UCSD-AML1 (cell line): Measurements from ENCODE around the gene SLC24A4.
A peak's percentile ranks its signal among the peaks of the same experiment; 100 is the strongest.
"Not testable (repeated sequence)": the region's sequence is repeated elsewhere in the genome, so short reads cannot be mapped to it uniquely, and the experiment has no call there.

Source experiments
- DNase-seq: peaks from one replicate; lab custom pipeline; 2025; ENCODE audit not compliant: unreplicated experiment; lab: John Stamatoyannopoulos, UW

SLC24A4 gene

DNA sequence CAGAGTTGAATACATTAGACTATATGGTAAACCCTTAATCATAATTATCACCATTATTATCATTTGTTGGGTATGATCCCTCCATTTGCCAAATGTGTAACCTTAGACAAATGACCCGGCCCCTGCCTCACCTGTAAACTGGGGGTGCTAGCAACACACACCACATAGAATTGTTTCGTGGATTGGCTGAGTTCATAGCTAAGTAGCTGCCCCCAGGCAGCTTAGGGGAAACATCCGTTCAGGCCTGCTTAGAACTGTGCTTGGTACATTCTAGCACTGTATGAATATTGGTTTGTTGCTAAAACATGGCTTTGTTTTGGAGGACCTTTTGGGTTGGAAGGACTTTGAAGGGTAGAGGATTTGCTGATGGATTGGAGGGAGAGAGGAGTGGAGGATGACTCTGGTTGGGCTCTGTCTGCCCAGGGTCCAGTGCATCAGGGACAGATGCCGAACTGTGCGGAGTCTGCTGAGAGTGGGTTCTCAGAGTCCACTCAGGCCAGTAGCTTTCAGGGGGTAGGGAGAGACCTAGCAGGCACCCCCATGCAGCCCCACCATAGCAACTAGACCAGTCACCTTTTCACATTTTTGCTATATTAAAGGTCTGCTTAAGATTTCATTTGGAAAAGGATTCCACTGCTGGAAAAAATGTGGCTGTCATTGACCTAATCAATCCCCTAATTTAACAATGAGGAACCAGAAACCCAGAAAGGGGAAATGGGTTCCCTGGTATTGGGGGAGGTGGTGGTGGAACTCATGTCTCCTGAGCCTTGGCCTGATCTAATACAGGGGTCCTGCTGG, 192.8 kb downstream of the SLC24A4 start:
- no peak for DNase-seq

DNA sequence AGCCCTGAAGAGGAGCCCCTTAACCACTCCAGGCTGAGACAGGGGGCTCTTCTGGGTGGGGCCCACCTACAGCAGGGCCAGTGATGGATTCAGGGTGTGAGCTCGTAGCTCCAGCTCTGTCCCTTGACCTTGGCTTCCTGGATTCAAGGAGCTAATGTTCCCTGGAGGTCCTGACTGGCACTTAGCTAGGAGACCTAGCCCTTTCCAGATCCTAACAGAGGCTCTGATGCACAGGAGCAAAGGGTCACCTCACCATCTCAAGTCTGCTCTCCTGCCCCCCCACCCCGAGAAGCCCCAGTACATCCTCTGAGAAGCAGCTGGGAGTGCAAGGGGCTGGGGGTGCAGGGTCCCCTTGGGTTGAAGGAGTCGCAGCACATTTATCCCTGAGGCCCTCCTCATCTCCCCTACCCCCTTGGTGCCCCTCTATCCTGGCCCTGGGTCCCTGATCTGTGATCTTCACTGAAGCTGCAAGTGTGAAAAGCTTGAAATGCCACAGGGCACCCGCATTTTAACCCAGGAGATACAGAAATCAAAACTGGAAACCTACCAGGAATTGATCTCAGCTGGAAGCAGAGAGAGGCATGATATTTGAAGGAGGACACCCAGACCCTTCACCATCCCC, 193.5 kb downstream of the SLC24A4 start:
- no peak for DNase-seq

DNA sequence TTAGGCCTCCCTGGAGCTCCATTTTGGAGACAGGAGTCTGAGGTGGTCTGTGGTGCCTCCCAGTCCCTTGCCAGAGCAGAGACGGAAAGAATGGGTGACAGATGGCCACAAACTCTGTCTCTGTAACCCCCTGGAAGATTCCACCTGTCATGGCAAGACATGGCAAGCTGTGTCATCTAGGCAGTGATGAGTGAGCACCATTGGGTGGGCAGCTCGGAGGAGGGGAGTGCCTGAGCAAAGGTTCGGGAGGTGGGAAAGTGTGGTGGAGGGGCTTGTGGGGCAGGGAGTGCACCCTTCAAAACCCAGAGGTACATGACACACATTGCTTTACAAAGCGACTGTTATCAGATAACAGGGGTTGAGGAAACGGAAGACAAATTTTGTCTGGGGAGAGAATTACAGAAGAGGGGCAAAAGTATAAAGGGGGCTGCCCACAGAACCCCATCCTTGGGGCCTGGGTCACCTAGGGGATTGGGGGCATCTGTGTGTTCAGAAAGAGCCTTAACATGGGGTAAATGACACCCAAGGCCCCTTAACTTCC, 194.1 kb downstream of the SLC24A4 start:
- DNase-seq = no peak

DNA sequence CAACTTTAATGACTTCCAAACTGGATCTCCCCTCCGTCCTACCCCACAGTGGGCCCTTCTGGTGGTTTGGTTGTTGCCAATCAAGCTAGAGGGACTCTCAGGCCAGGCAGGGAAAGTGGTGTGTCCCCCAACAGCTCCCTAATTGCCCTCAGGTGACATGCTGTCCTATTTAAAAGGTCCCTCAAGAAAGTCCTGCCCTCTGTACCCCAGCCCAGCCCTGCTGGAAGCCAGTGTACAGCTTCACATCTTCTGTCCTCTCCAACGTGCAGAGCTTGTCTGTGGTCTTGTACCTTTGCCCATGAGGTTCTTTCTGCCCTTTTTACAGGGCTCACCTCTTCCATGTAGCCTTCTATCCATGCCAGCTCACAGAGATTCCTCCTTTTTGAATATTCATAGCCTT, 194.8 kb downstream of the SLC24A4 start:
- DNase-seq = no peak

DNA sequence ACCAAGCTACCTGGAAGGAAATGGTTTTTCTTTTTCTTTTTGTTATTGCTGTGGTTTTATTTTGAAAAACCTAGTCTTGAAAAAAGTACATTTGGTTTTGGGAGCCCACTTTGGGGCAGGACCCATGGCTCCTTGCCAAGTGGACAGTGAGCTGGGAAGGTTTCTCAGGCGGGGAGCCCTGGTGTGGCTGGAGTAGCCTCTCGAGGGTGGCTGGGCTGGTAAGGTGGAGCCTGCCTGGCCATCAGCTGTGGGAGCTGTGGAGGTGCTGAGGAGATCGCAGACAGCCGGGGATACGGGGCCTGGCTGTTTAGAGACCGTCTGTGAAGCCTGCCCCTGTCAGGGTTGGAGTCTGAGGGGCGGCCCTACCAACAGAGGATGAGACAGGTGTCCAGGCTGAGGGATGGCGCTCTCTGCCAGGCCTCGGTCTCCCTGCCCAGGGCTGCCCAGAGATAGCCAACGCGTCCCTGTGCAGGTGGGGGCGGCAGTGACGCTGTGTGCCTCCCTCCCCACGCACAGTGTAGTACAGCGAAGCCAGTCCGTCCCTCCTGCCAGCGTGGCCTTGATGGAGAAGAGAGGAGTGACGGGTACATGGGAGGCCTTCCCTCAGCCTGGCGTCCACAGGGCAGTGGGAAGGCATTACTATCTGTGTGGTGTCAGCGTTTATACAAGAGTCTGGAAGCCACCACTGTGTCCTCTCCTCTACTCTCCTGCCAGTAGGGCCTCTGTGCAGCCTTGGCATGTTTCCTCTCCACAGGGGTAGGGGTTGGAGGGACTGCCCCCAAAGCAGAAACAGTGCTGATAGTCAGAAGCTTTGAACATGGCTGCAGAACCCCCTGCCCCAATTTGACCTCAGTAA, 196.5 kb downstream of the SLC24A4 start:
- DNase-seq = no peak

GRCh38 chr14:92520102-92521057, 197.4 kb downstream of the SLC24A4 start:
- peak; percentile 35 for DNase-seq

DNA sequence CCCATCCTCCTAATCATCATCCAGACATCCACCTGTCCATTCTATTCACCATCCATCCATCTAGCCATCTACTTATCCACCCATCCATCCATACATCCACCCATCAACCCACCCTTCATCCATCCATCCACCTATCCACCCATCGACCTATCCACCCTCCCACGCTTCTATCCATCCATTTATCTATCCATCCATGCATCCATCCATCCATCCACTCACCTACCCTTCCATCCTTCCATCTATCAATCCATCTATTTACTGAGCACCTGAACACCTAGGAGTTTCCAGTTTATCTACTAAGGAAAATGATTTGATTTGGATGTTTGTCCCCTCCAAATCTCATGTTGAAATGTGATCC, 198.1 kb downstream of the SLC24A4 start:
- DNase-seq = no peak

GRCh38 chr14:92523752-92524151, 200.8 kb downstream of the SLC24A4 start:
- DNase-seq = no peak

DNA sequence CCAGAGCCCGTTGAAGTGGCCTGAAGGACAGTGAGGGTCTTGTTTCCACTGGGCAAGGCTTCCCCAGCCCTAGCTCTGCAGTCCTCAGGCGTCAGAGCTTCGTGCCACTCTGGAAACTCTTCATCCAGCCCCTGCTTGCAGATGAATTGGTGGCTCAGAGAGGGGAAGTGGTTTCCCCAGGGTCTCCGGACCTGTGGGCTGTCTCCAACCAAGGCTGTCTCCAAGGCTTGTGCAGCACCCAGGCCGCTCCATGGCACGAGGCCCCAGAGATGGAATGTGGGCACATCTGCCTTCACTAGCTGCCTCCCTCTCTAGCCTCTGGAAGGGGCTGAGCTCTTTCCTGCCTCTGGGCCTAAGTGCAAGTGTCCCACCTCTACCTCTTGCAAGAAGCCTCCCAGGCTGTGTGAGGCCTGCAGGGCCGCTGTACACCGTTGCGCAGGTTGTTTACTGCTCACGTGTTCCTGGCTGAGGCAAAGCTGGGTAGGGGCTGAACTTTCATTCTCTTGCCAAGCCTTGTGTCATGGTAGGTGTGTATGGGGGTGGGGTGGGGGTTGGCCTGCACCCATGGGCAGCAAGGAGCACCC, 201.7 kb downstream of the SLC24A4 start:
- peak; percentile 68 for DNase-seq

- DNase-seq = no peak
These were observed 202.5 kb downstream of the SLC24A4 start for GRCh38 chr14:92525322-92526095.

DNA sequence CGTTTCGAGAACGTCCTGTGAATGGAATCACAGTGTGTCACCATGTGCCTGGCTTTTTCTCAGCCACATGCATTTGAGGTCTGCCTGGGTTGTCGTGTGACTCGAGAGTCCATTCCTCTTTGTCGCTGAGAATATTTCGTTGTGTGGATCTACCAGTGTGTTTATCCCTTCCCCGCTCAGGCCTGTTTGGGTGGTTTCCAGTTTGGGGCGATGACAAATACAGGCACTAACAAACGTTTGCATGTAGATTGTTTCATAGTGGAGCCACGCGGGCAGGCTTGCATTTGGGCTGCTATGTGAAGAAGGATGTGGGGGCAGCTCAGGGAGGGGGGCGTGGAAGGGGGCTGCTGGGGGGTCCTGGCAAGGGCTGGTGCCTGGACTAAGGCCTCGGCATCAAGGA, 204.8 kb downstream of the SLC24A4 start:
- no peak for DNase-seq

GRCh38 chr14:92528486-92529100, 205.6 kb downstream of the SLC24A4 start:
- DNase-seq = no peak

DNA sequence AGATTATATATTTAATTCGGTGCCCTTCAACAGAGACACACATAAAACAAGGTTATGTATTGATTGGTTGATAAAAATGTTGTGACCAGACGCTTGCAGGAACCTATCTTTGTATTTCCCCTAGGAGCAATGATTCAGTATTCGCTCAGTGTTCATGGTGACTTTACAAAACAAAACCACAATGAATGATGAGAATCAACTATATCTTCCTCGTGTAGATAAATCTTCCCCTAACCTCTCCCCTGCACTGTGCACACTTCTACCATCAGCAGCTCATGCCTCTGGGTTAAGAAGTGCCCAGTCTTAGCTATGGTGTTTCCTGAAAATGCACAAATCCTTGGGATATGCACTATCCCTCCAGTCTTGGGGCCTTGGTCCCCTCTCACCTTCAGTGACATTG, 206.9 kb downstream of the SLC24A4 start:
- DNase-seq = no peak

DNA sequence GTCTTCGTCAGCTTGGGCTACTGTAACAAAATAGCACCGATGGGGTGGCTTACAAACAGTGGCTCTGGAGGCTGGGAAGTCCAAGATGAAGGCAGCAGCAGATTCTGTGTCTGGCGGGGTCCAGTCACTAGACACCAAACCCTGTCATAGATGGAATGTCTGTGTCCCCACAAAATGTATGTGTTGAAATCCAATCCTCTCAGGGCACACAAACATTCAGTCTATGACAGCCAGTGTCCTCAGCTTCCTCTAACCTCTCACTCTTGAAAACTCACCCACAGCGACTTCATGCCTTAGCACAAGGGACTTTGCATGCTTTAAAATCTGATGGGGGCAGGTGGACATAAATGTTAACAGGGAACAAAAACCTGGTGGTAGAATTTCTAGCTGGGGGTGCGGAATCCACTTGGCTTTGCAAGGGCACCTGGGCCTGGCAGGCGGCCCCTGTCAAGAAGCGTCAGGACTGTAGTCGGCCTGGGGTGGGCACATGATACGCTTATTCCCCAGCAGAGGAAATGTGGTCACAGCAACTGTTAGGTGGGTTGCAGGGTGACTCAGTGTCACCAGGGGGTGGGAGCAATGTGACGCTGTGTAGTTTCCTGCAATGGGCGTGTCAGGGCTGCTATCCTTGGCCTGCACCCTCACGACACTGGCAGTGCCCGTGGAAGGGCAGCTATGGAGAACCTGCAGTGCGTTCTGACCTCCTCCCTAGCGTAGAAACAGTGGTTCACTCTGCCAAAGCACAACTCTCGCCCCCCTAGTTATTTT, 208.3 kb downstream of the SLC24A4 start:
- DNase-seq = no peak

- DNase-seq = no peak
These were observed 209.7 kb downstream of the SLC24A4 start for GRCh38 chr14:92532490-92533163.

DNA sequence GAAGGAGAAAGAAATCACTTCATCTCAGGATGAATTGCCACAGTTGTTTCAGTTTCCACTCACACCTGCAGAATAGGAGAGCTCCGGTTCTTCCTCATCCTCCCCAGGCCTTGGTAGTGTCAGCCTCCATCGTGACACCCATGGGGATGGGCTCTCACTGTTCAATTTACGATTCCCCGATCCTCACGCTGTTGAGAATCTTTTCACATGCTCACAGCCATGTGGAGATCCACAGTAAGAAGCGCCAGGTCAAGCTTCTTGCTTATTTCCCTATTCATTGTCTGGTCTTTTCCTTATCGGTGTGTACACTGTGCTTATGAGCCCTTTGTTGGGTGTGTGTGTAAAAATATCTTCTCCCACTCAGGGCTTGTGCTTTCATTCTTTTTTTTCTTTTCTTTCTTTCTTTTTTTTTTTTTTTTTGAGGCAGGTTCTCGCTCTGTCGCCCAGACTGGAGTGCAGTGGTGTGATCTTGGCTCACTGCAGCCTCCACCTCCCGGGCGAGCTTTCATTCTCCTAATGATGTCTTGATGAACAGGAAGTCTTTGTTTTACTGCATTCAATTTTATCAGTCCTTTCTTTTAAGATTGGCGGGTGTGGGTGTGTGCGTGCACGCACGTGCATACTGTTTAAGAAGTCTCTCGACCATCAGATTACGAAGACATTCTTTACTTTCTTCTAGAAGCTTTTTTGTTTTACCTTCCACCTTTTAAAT, 212.1 kb downstream of the SLC24A4 start:
- DNase-seq = no peak

GRCh38 chr14:92536231-92536630, 213.3 kb downstream of the SLC24A4 start:
- DNase-seq = not testable (repeated sequence)
